Right cardiac atrium (tissue), 5 donors: ENCODE measurements around the gene RBM8A. TPM values are rescaled to one million over a fixed set of nuclear protein-coding genes. Genes with fewer than 3 reads are reported as not detected.

ENCODE experiments used
- ATAC-seq, 2 donors: fragments of 200-7000 bp; cut with Tn5 transposase; one replicate each; pipeline versions ENCODE4 v1.8.0 to v1.9.1; 2020; ENCODE audit warnings: moderate library complexity in 2 of 2, mild to moderate bottlenecking in 1 of 2
- DNase-seq, 3 donors: peaks; one replicate each; pipeline ENCODE4 v3.0.0-alpha.2; 2020
- H3K27ac ChIP-seq: one replicate; pipeline ENCODE4 v1.5.1; 2013; ENCODE audit warnings: mild to moderate bottlenecking, low read length, control low read depth, moderate library complexity
- H3K27me3 ChIP-seq: one replicate; pipeline ENCODE4 v1.6.1; 2013; ENCODE audit not compliant: control insufficient read depth, insufficient read depth
- H3K4me1 ChIP-seq: one replicate; pipeline ENCODE4 v1.6.1; 2013; ENCODE audit warnings: low read length; ENCODE audit not compliant: control insufficient read depth, insufficient read depth
- H3K4me3 ChIP-seq: one replicate; pipeline ENCODE4 v1.5.1; 2013; ENCODE audit warnings: low read length, control low read depth
- H3K9me3 ChIP-seq: one replicate; pipeline ENCODE4 v1.6.1; 2013; ENCODE audit warnings: low read length; ENCODE audit not compliant: control insufficient read depth
- WGBS: extraction: QIAGEN DNeasy Blood & Tissue Kit; methylation state at CpG from one replicate; pipeline ENCODE4 v1.1.7; 2013; 5-methylcytosine and 5-hydroxymethylcytosine counted together
- intact Hi-C, 4 donors: fragments of 100-400 bp; cut with DNase I; formaldehyde crosslinking; loops; one replicate each; pipeline versions ENCODE4 v1.11.0 to v1.14.0; 2022 to 2023
- polyA plus RNA-seq: library from polyadenylated mRNA; stranded (reverse); fragments of 200-250 nt; gene quantifications from one replicate; pipeline ENCODE4 v1.2.3, GENCODE V29; 2013
- total RNA-seq, 4 donors: library from RNA; stranded (reverse); fragmentation: NEBNext Ultra II Directional; extraction: Animal tissue kit (Norgen Biotek cat#: 25700); gene quantifications; one replicate each; pipeline ENCODE4 v1.2.1, GENCODE V29; 2021
- donor health status: healthy with polysubstance abuse.
- donor health status: DM: no; HTN: yes; CAD: no.
- donor health status: DM: no; HTN: no; CAD: no.
- donor health status: DM: no; HTN: yes; CAD: no; lungs with severe emphysema.
- donor health status: DM: yes; HTN: yes; CAD: no.

Gene RBM8A
- total and polyA plus RNA-seq, 5 donors: 64.1 to 94.5 (median 74.3) TPM

- peak; percentile 89 to 92 for ATAC-seq
- H3K27ac ChIP-seq: peak overlapping the region; percentile 86
- intact Hi-C loops: loop anchor here (5.0 to 10.0 kb wide), 3 partner anchors 73 to 123 kb away; partner anchors contain the start of genes ANKRD34A (in 1 of the 4) and POLR3GL (in 1 of the 4)
- H3K4me1 ChIP-seq: peaks cover 9% of the 10 kb centered on the region
- H3K4me3 ChIP-seq: peak overlapping the region; percentile 2
- H3K27me3 ChIP-seq: no peaks in the 10 kb centered on the region
- H3K9me3 ChIP-seq: no peaks in the 10 kb centered on the region
- WGBS: 1% methylated on average over 6 of the region's 6 CpGs
- DNase-seq: peak; percentile 93 to 97 (median 94)
Observed at GRCh38 chr1:145891587-145892485, 35.4 kb downstream of the RBM8A start.

- H3K27ac ChIP-seq: peak overlapping the region; percentile 86
- 36% methylated on average over 1 of the region's 1 CpG for WGBS
- no peak overlapping the region for H3K4me3 ChIP-seq
- no peaks in the 10 kb centered on the region for H3K27me3 ChIP-seq
- no peak for DNase-seq
- peak; percentile 28 to 71 for ATAC-seq
- no peaks in the 10 kb centered on the region for H3K9me3 ChIP-seq
- intact Hi-C loops: loop anchor here (5.0 to 10.0 kb wide), 3 partner anchors 74 to 124 kb away; partner anchors contain the start of genes ANKRD34A (in 1 of the 4) and POLR3GL (in 1 of the 4)
- peaks cover 9% of the 10 kb centered on the region for H3K4me1 ChIP-seq
Observed at GRCh38 chr1:145891143-145891542, 36.1 kb downstream of the RBM8A start.

GRCh38 chr1:145889722-145890121 is 37.6 kb downstream of the RBM8A start:
- no peak for ATAC-seq
- intact Hi-C loops: loop anchor here (5.0 to 10.0 kb wide), 3 partner anchors 75 to 125 kb away; partner anchors contain the start of genes ANKRD34A (in 1 of the 4) and POLR3GL (in 1 of the 4)
- Histone ChIP-seq H3K9me3 (no peaks in the 10 kb centered on the region), H3K4me1 (peaks cover 9% of the 10 kb centered on the region), H3K27me3 (no peaks in the 10 kb centered on the region), H3K4me3 (no peak overlapping the region), H3K27ac (no peak overlapping the region)
- no peak for DNase-seq
- 73% methylated on average over 3 of the region's 3 CpGs for WGBS

GRCh38 chr1:145887631-145888030 is 39.7 kb downstream of the RBM8A start:
- ATAC-seq: no peak
- H3K27ac ChIP-seq: no peak overlapping the region
- H3K4me1 ChIP-seq: peaks cover 6% of the 10 kb centered on the region
- WGBS: 75% methylated on average over 5 of the region's 5 CpGs
- no peaks in the 10 kb centered on the region for H3K9me3 ChIP-seq
- no peaks in the 10 kb centered on the region for H3K27me3 ChIP-seq
- H3K4me3 ChIP-seq: no peak overlapping the region
- no peak for DNase-seq
- intact Hi-C loops: no loop called here

GRCh38 chr1:145886816-145887215 is 40.5 kb downstream of the RBM8A start:
- Histone ChIP-seq H3K4me3 (peak overlapping the region; percentile 60), H3K9me3 (no peaks in the 10 kb centered on the region), H3K27me3 (no peaks in the 10 kb centered on the region), H3K4me1 (peaks cover 3% of the 10 kb centered on the region), H3K27ac (no peak overlapping the region)
- intact Hi-C loops: no loop called here
- ATAC-seq: peak in 1 of 2 donors; percentile 6
- DNase-seq: no peak
- 51% methylated on average over 8 of the region's 8 CpGs for WGBS

GRCh38 chr1:145886390-145886789 is 40.9 kb downstream of the RBM8A start:
- intact Hi-C loops: no loop called here
- peak; percentile 18 to 20 for ATAC-seq
- Histone ChIP-seq H3K4me3 (peak overlapping the region; percentile 60), H3K27me3 (no peaks in the 10 kb centered on the region), H3K9me3 (no peaks in the 10 kb centered on the region), H3K27ac (peak overlapping the region; percentile 46), H3K4me1 (no peaks in the 10 kb centered on the region)
- WGBS: 35% methylated on average over 11 of the region's 11 CpGs
- no peak for DNase-seq

GRCh38 chr1:145885738-145886287 is 41.5 kb downstream of the RBM8A start, which contains the start of gene ANKRD35:
Gene ANKRD35, minus strand, starts transcription at chr1:145885866. Its CDS starts 108 bp downstream, at chr1:145885758.
- intact Hi-C loops: no loop called here
- no peaks in the 10 kb centered on the region for H3K4me1 ChIP-seq
- H3K27me3 ChIP-seq: no peaks in the 10 kb centered on the region

GRCh38 chr1:145884675-145885074 is 42.6 kb downstream of the RBM8A start:
- no peak for DNase-seq
- intact Hi-C loops: no loop called here
- Histone ChIP-seq H3K27me3 (no peaks in the 10 kb centered on the region), H3K4me1 (no peaks in the 10 kb centered on the region), H3K9me3 (no peaks in the 10 kb centered on the region), H3K27ac (no peak overlapping the region), H3K4me3 (no peak overlapping the region)
- ATAC-seq: no peak
- whole genome bisulfite sequencing: 84% methylated on average over 1 of the region's 1 CpG

More at GRCh38 chr1:145885738-145886287, 41.5 kb downstream of the RBM8A start, which contains the start of gene ANKRD35:
- Histone ChIP-seq H3K27ac (peak within 1 kb of the TSS; percentile 46), H3K9me3 (no peaks in the 10 kb centered on the region), H3K4me3 (peak within 1 kb of the TSS; percentile 60)
- WGBS: 1% methylated on average over 36 of the region's 36 CpGs
- DNase-seq: peak; percentile 89 to 97 (median 95)
- ATAC-seq: peak; percentile 95

GRCh38 chr1:145879775-145880174 is 47.5 kb downstream of the RBM8A start:
- DNase-seq: no peak
- Histone ChIP-seq H3K4me1 (no peaks in the 10 kb centered on the region), H3K9me3 (no peaks in the 10 kb centered on the region), H3K27me3 (no peaks in the 10 kb centered on the region), H3K4me3 (no peak overlapping the region), H3K27ac (no peak overlapping the region)
- peak in 1 of 2 donors; percentile 42 for ATAC-seq
- intact Hi-C loops: no loop called here
- 57% methylated on average over 5 of the region's 5 CpGs for WGBS

- no peak overlapping the region for H3K4me3 ChIP-seq
- intact Hi-C loops: no loop called here
- no peaks in the 10 kb centered on the region for H3K4me1 ChIP-seq
- 72% methylated on average over 2 of the region's 2 CpGs for WGBS
- no peaks in the 10 kb centered on the region for H3K27me3 ChIP-seq
- no peak overlapping the region for H3K27ac ChIP-seq
- H3K9me3 ChIP-seq: no peaks in the 10 kb centered on the region
- no peak for DNase-seq
- ATAC-seq: no peak
Observed at GRCh38 chr1:145878724-145879123, 48.6 kb downstream of the RBM8A start.
